OCI-LY3 (cell line): ENCODE results near the gene MAD1L1.

Source experiments
- CTCF ChIP-seq: fragments of 200-600, 300-600 bp; sonication (generic); IDR thresholded peaks from 2 replicates; pipeline ENCODE4 v1.5.1; 2014; ENCODE audit warnings: antibody characterized with exemption, low read length, low read depth
- EZH2phosphoT487 ChIP-seq: fragments of 200-600 bp; shearing (Covaris generic); IDR thresholded peaks from 2 replicates; pipeline ENCODE4 v1.6.1; 2018; ENCODE audit warnings: antibody characterized with exemption, mixed run types, low read depth

DNA sequence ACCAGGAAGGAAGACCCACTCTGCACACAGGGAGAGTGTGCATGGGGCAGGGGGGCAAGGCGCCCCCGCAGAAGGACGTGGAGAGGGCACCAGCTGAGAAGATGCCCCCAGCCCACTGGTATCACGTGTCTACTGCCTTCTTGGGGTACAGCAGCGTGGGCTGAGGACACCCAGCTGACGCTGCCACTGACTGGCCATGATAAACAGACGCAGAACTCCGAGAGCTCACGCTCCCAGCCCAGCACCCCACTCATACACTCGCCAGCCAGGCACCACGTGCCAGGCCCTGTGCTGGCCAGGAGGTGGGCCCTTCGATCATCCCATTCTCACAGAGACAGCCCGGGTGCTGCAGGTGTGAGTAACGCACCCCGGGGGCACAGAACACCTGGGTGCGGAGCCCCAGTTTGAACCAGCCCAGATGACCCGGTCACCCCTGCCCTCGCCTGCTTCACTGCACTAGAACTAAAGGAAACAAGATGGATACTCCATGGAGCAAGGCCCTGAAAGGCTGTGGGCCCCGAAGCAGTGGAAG, 199.8 kb downstream of the MAD1L1 start:
- TF ChIP-seq CTCF (no peak), EZH2phosphoT487 (no peak)
